ENCODE results near the gene SEPTIN8.

The SEPTIN8 gene

GRCh38 chr5:132776131-132776937 is 705 bp downstream of the SEPTIN8 start (continued):
- TF ChIP-seq ZBTB11 (tag by site-specific recombination; conservative IDR thresholded peaks at IDR 0.05; ENCODE audit: low read depth) (no peak), KLF17 (tag by site-specific recombination; IDR thresholded peaks at IDR 0.05) (0 out of 2 replicates have a peak, but pooled peaks have one; percentile 46), ZBTB26 (tag by site-specific recombination; optimal IDR thresholded peaks at IDR 0.05) (no peak), BCL11A (tag by site-specific recombination; IDR thresholded peaks at IDR 0.05; ENCODE audit: low read depth) (no peak), ZNF23 (tag by site-specific recombination; IDR thresholded peaks at IDR 0.05; ENCODE audit: borderline replicate concordance) (no peak), CTCF (tag by site-specific recombination; IDR thresholded peaks at IDR 0.05) (peak; percentile 71), ZBTB44 (tag by site-specific recombination; IDR thresholded peaks at IDR 0.05) (no peak), SP3 (tag by site-specific recombination; IDR thresholded peaks at IDR 0.05) (peak; percentile 60), ZNF513 (tag by site-specific recombination; IDR thresholded peaks at IDR 0.05) (no peak; the same call in 1 of the 2 replicates), ZFHX2 (tag by site-specific recombination; conservative IDR thresholded peaks at IDR 0.05) (peak; percentile 70), ZNF404 (tag by site-specific recombination; IDR thresholded peaks at IDR 0.05) (no peak), ZNF18 (tag by site-specific recombination; IDR thresholded peaks at IDR 0.05) (no peak), GFI1B (tag by site-specific recombination; IDR thresholded peaks at IDR 0.05) (no peak), TCF7L2 (IDR thresholded peaks at IDR 0.05; ENCODE audit: borderline replicate concordance, low read depth, low read length) (no peak), ZNF843 (tag by site-specific recombination; IDR thresholded peaks at IDR 0.05) (0 out of 2 replicates have a peak, but pooled peaks have one; percentile 28), GLIS1 (tag by site-specific recombination; IDR thresholded peaks at IDR 0.05) (peak; percentile 96), ZNF362 (tag by site-specific recombination; IDR thresholded peaks at IDR 0.05) (no peak), ZNF585B (tag by site-specific recombination; IDR thresholded peaks at IDR 0.05) (no peak), SALL2 (tag by site-specific recombination; IDR thresholded peaks at IDR 0.05; ENCODE audit: borderline replicate concordance) (no peak), SP2 (tag by site-specific recombination; IDR thresholded peaks at IDR 0.05) (peak; percentile 45), KLF7 (tag by site-specific recombination; IDR thresholded peaks at IDR 0.05; ENCODE audit: borderline replicate concordance) (peak; percentile 24; the same call in 1 of the 2 replicates), ZFP69B (tag by site-specific recombination; IDR thresholded peaks at IDR 0.05) (peak; percentile 28; the same call in 1 of the 2 replicates), ZNF311 (tag by site-specific recombination; IDR thresholded peaks at IDR 0.05; ENCODE audit: borderline replicate concordance) (no peak), ZNF670 (tag by site-specific recombination; IDR thresholded peaks at IDR 0.05; ENCODE audit: low read depth) (no peak), ZNF391 (tag by site-specific recombination; IDR thresholded peaks at IDR 0.05; ENCODE audit: borderline replicate concordance, low read depth) (no peak)
